ENCODE data around the gene SHISA5. TPM values are rescaled to one million over a fixed set of nuclear protein-coding genes. Genes with fewer than 3 reads are reported as not detected.

Gene SHISA5
- total RNA-seq, 1 donor = 121 TPM

DNA sequence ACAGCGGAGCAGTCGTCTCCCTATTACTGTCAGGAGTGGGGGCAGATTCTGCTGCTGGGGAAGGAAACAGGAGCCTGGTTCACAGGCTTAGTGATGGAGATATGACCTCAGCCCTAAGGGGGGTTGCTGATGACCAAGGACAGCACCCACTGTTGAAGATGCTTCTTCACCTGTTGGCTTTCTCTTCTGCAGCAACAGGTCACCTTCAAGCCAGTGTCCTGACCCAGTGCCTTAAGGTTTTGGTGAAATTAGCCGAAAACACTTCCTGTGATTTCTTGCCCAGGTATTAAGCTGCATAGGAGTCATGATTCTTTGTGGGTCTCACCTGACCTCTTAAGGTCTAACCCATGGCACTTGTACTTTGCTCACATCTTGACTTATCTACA lies 43.5 kb downstream of the SHISA5 start:
- no peak overlapping the region for H3K4me3 ChIP-seq (ENCODE audit: low read depth, low read length)
- TF ChIP-seq, protein P1, sequence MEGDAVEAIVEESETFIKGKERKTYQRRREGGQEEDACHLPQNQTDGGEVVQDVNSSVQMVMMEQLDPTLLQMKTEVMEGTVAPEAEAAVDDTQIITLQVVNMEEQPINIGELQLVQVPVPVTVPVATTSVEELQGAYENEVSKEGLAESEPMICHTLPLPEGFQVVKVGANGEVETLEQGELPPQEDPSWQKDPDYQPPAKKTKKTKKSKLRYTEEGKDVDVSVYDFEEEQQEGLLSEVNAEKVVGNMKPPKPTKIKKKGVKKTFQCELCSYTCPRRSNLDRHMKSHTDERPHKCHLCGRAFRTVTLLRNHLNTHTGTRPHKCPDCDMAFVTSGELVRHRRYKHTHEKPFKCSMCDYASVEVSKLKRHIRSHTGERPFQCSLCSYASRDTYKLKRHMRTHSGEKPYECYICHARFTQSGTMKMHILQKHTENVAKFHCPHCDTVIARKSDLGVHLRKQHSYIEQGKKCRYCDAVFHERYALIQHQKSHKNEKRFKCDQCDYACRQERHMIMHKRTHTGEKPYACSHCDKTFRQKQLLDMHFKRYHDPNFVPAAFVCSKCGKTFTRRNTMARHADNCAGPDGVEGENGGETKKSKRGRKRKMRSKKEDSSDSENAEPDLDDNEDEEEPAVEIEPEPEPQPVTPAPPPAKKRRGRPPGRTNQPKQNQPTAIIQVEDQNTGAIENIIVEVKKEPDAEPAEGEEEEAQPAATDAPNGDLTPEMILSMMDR (IDR thresholded peaks at IDR 0.05; ENCODE audit: insufficient read depth, low read depth, low read length) = no peak
- no peak for DNase-seq (ENCODE audit: low read depth)

DNA sequence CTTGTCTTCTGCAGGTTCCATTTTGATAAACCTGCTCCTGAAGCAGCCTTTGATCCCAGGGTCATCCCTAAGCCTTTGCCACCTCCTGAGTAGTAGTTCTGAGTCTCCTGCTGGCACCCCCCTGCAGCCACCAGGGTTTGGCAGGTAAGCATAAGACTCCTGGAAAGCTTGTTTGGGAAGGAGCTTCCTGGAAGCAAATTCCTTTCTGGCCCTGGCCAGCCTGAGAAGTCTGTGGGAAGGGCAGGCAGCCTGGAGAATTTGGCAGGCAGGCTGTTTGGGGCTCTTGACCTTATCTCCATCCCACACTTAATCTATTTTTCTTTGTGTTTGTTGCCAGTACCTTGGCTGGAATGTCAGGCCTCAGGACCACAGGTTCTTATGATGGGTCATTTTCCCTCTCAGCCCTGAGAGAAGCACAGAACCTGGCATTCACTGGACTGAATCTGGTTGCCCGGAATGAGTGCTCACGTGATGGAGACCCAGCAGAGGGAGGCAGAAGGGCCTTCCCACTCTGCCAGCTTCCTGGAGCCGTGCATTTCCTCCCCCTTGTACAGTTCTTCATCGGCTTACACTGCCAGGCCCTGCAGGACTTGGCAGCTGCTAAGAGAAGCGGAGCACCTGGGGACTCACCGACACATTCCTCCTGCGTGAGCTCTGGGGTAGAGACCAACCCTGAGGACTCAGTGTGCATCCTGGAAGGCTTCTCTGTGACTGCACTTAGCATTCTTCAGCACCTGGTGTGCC lies 44.0 kb downstream of the SHISA5 start:
- DNase-seq (ENCODE audit: low read depth) = no peak
- TF ChIP-seq, protein P1 (IDR thresholded peaks at IDR 0.05; ENCODE audit: insufficient read depth, low read depth, low read length) = no peak
- H3K4me3 ChIP-seq (ENCODE audit: low read depth, low read length) = no peak overlapping the region

DNA sequence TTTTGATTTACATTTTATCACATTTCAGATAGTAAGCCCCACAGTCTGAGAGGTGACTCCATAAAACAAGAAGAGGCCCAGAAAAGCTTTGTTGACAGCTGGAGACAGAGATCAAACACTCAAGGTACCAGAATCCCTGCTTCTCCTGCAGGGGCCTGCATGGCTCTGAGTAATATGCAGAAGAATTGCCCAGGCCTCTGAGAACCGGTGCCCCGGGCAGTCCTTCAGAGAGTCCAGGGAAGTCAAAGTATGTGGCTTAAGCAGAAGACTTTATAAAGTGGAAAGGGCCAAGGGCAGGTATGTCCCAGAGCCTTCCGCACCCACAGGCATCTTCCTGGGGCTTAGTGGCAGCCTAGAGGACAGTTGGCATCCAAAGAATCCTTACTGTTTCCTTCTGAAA lies 44.6 kb downstream of the SHISA5 start:
- TF ChIP-seq, protein P1 (IDR thresholded peaks at IDR 0.05; ENCODE audit: insufficient read depth, low read depth, low read length) = no peak
- H3K4me3 ChIP-seq (ENCODE audit: low read depth, low read length) = no peak overlapping the region
- DNase-seq (ENCODE audit: low read depth) = no peak

DNA sequence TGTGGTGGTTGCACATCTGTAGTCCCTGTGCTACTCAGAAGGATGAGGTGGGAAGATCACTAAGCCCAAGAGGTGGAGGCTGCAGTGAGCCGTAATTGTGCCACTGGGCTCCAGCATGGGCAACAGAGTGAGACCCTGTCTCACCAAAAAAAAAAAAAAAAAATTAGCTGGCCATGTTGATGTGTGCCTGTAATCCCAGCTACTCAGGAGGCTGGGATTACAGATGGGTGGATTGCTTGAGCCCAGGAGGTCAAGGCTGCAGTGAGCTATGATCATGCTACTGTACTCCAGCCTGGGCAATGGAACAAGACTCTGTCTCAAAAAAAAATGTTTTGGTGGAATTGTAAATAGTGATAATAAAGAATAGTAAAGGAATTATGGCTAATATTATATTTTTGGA lies 47.5 kb downstream of the SHISA5 start:
- DNase-seq (ENCODE audit: low read depth) = no peak
- TF ChIP-seq, protein P1 (IDR thresholded peaks at IDR 0.05; ENCODE audit: insufficient read depth, low read depth, low read length) = no peak
- no peak overlapping the region for H3K4me3 ChIP-seq (ENCODE audit: low read depth, low read length)

DNA sequence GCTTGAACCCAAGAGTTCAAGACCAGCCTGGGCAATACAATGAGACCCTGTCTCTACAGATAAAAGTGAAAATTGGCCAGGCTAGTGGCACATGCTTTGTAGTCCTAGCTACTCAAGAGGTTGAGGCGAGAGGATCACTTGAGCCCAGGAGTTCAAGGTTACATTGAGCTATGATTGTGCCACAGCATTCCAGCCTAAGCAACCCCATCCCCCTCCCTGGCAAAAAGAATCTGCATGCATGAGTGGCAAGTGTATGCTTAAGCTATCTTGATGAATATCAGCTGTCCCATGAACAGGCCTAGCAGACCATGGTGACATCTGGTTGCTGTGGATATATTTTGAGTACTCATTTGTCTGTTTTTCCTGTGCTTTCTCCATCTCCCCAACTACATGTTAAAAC lies 52.7 kb downstream of the SHISA5 start:
- TF ChIP-seq, protein P1 (IDR thresholded peaks at IDR 0.05; ENCODE audit: insufficient read depth, low read depth, low read length) = no peak
- DNase-seq (ENCODE audit: low read depth) = no peak
- no peak overlapping the region for H3K4me3 ChIP-seq (ENCODE audit: low read depth, low read length)

DNA sequence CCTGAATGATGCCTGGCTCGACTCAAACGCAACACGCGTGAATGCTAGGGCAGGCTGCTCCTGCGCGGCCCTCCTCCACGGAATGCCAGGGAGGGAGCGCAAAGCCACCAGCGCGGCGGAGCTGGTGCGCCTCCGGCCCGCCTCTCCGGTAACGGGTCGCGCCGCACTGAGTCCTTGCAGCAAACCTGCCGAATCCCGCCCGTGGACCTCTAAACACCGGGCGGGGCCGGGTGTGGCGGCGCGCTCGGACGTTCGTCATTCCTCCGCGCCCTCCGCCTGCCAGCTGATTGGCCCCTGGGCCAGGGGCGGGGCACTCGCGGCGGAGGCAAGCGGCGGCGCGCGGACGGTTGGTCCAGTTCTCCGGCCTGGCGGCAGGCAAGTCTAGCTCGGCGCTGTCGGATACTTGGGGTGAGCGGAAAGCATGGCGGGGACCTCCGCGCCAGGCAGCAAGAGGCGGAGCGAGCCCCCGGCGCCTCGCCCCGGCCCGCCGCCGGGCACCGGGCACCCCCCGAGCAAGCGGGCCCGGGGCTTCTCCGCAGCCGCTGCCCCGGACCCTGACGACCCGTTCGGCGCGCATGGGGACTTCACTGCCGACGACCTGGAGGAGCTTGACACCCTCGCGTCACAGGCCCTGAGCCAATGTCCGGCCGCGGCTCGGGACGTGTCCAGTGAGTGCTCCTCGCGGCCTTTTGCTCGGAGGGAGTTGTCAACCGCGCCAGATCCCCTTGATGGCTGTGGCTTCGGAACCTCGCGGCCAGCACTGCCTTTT lies 57.4 kb downstream of the SHISA5 start, which contains the start of gene ATRIP:
Gene ATRIP, plus strand, starts transcription at position 313 of the 769 bp plus-strand sequence. Its CDS starts 109 bp downstream, at position 422.
- TF ChIP-seq, protein P1 (IDR thresholded peaks at IDR 0.05; ENCODE audit: insufficient read depth, low read depth, low read length) = no peak
- peak; percentile 90 for DNase-seq (ENCODE audit: low read depth)

More for the DNA sequence above, 57.4 kb downstream of the SHISA5 start, which contains the start of gene ATRIP:
- H3K4me3 ChIP-seq (ENCODE audit: low read depth, low read length) = peak within 1 kb of the TSS; percentile 90

Data from fibroblast of villous mesenchyme (primary cell).